Right lobe of liver (tissue), 6 donors: Measurements from ENCODE around the gene RICTOR. TPM values are rescaled to one million over a fixed set of nuclear protein-coding genes. Genes with fewer than 3 reads are reported as not detected.

ENCODE experiments used
- ATAC-seq, 4 donors: fragments of 200-7000 bp; cut with Tn5 transposase; one replicate each; pipeline ENCODE4 v1.9.1; 2020; ENCODE audit warnings: mild to moderate bottlenecking in 4 of 4, moderate library complexity in 4 of 4
- DNase-seq, 3 donors: peaks; one replicate each; pipeline ENCODE4 v3.0.0-alpha.2; 2020
- H3K27ac ChIP-seq, 3 donors: fragments of 200-600 bp; one replicate each; pipeline ENCODE4 v1.8.0; 2022
- H3K27me3 ChIP-seq, 2 donors: fragments of 200-600 bp; one replicate each; pipeline ENCODE4 v1.8.0; 2022
- H3K36me3 ChIP-seq, 4 donors: fragments of 200-600 bp; sonication (generic) in 1 of 4; one replicate each; pipeline versions ENCODE4 v1.5.1 to v1.8.0; 2017 to 2022; ENCODE audit warnings: control low read depth in 1 of 4
- H3K4me1 ChIP-seq, 4 donors: fragments of 200-600 bp; sonication (generic) in 1 of 4; one replicate each; pipeline versions ENCODE4 v1.5.1 to v1.8.0; 2017 to 2022; ENCODE audit warnings: control low read depth in 1 of 4
- H3K4me3 ChIP-seq, 3 donors: fragments of 200-600 bp; one replicate each; pipeline ENCODE4 v1.8.0; 2022
- H3K9me3 ChIP-seq, 4 donors: fragments of 200-600 bp; sonication (generic) in 1 of 4; one replicate each; pipeline versions ENCODE4 v1.5.1 to v1.8.0; 2017 to 2022; ENCODE audit warnings: control low read depth in 1 of 4
- CTCF ChIP-seq, 4 donors: fragments of 200-600 bp in 3 of 4; fragments of 450-650 bp in 1 of 4; IDR thresholded peaks; one replicate each; pipeline versions ENCODE4 v1.5.1 to v1.8.0; 2016 to 2022; ENCODE audit warnings: antibody characterized with exemption in 4 of 4, mild to moderate bottlenecking in 2 of 4
- POLR2A ChIP-seq: fragments of 450-650 bp; IDR thresholded peaks from one replicate; pipeline ENCODE4 v1.6.1; 2017; ENCODE audit warnings: antibody characterized with exemption, mild to moderate bottlenecking
- WGBS: methylation state at CpG from one replicate; pipeline ENCODE4 v1.1.6; 2018; ENCODE audit warnings: low coverage, low lambda C conversion rate; ENCODE audit not compliant: insufficient coverage; ENCODE audit errors: missing lambda C conversion rate; 5-methylcytosine and 5-hydroxymethylcytosine counted together
- intact Hi-C, 2 donors: fragments of 100-400 bp; cut with DNase I; formaldehyde crosslinking; loops; one replicate each; pipeline versions ENCODE4 v1.11.2 to v1.14.1; 2022
- total RNA-seq, 6 experiments: library from RNA; depleted of rRNA in 2 of 6; stranded (reverse); fragments of >200 nt in 2 of 6; fragmentation: NEBNext Ultra II Directional in 3 of 6; extraction: Animal tissue kit (Norgen Biotek cat#: 25700) in 3 of 6; gene quantifications; one replicate each; pipeline versions ENCODE4 v1.1.0 to v1.2.4, GENCODE V29; 2016 to 2023
- donor health status: DM: no; HTN: yes; CAD: no.
- donor health status: DM: no; HTN: no; CAD: no.
- donor health status: DM: no; HTN: no; CAD: no.
- donor health status: DM: no; HTN: yes; CAD: no.
- donor health status: DM: no; HTN: yes; CAD: no.

Gene RICTOR
- total RNA-seq, 6 experiments from 2014 or later, result 9.8 to 19.2 (median 14.6) TPM

- Histone ChIP-seq H3K27me3 (no peaks in the 10 kb centered on the region), H3K36me3 (no peaks in the 10 kb centered on the region), H3K4me3 (no peak overlapping the region), H3K27ac (no peak overlapping the region), H3K9me3 (no peaks in the 10 kb centered on the region), H3K4me1 (peaks cover 0 to 2% (median under 1%) of the 10 kb centered on the region in 4 donors)
- WGBS, result 100% methylated on average over 3 of the region's 4 CpGs
- DNase-seq (no peak), ATAC-seq (no peak)
- intact Hi-C loops, result no loop called here
- no peak for TF ChIP-seq CTCF (IDR thresholded peaks at IDR 0.05)
- TF ChIP-seq POLR2A, result no peak
Observed at GRCh38 chr5:39009981-39010380, 64.2 kb downstream of the RICTOR start.

GRCh38 chr5:39009280-39009679 lies 64.9 kb downstream of the RICTOR start:
- intact Hi-C loops, result no loop called here
- no peak for ATAC-seq

GRCh38 chr5:39006650-39007049 lies 67.5 kb downstream of the RICTOR start:
- H3K27me3 ChIP-seq, result no peaks in the 10 kb centered on the region
- H3K4me3 ChIP-seq, result no peak overlapping the region
- intact Hi-C loops, result no loop called here
- no peaks in the 10 kb centered on the region for H3K36me3 ChIP-seq
- DNase-seq (no peak), ATAC-seq (no peak)
- no peaks in the 10 kb centered on the region for H3K4me1 ChIP-seq
- no peaks in the 10 kb centered on the region for H3K9me3 ChIP-seq
- H3K27ac ChIP-seq, result no peak overlapping the region
- WGBS, result 88% methylated on average over 2 of the region's 2 CpGs
- no peak for TF ChIP-seq CTCF (IDR thresholded peaks at IDR 0.05)
- no peak for TF ChIP-seq POLR2A

More at GRCh38 chr5:39009280-39009679, 64.9 kb downstream of the RICTOR start:
- no peaks in the 10 kb centered on the region for H3K9me3 ChIP-seq
- no peak overlapping the region for H3K4me3 ChIP-seq
- no peaks in the 10 kb centered on the region for H3K4me1 ChIP-seq
- no peak for TF ChIP-seq POLR2A
- TF ChIP-seq CTCF (IDR thresholded peaks at IDR 0.05), result no peak
- no peaks in the 10 kb centered on the region for H3K27me3 ChIP-seq
- no peaks in the 10 kb centered on the region for H3K36me3 ChIP-seq
- 100% methylated on average over 1 of the region's 1 CpG for WGBS
- DNase-seq, result no peak
- no peak overlapping the region for H3K27ac ChIP-seq

- no peak overlapping the region for H3K4me3 ChIP-seq
Observed at GRCh38 chr5:39005566-39006232, 68.5 kb downstream of the RICTOR start.

More at GRCh38 chr5:39005566-39006232, 68.5 kb downstream of the RICTOR start:
- Histone ChIP-seq H3K9me3 (no peaks in the 10 kb centered on the region), H3K36me3 (no peaks in the 10 kb centered on the region), H3K27me3 (no peaks in the 10 kb centered on the region), H3K4me1 (no peaks in the 10 kb centered on the region), H3K27ac (no peak overlapping the region)
- DNase-seq, result no peak
- intact Hi-C loops, result no loop called here
- peak; percentile 74 to 90 (median 78) for ATAC-seq
- TF ChIP-seq CTCF (IDR thresholded peaks at IDR 0.05) (peak; percentile 41 to 57 (median 46)), POLR2A (no peak)
- WGBS, result 62% methylated on average over 3 of the region's 3 CpGs
